HG03025 (cell line): Measurements from ENCODE around the gene ZMYND19.
"Not testable (repeated sequence)": the region's sequence is repeated elsewhere in the genome, so short reads cannot be mapped to it uniquely, and the experiment has no call there.

Experiments
- ATAC-seq: cut with Tn5 transposase; IDR thresholded peaks from one replicate; pipeline ENCODE4 v1.9.1; 2021; ENCODE audit warnings: mild to moderate bottlenecking, moderate library complexity; ENCODE audit not compliant: unreplicated experiment, low FRiP score

Gene ZMYND19

DNA sequence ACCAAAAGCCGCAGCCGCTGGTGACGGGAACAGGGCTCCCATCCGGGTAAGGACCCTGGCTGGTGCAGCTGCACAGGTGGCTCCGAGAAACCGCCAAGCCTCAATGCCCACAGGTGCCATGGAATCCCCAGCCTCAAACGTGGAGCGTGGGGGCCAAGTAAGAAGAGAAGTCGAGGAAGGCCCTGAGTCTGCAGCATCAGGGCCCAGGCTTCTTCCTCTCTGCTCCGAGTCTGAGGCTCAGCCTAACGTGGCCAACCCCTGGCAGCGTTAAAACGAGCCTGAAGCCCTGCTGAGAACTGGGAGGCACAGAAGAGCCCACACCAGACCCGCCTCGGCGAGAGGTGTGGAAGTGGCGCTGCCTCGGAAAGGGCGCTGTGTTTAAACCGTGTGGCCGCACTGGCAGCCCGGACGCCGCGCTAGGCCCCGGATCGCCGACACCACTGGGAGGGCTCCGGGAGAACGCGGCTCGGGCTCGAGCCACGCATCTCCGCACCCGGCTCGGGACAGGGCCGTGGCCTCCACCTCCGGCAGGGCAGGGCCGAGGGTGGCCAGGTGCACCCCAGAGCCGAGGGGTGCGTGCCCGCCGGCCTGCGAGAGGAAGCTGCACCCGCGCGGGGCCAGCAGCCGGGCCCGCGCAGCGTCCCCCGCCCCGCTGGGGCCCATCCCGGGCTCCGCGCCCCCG is 730 bp downstream of the ZMYND19 start:
- ATAC-seq = peak; percentile 18

DNA sequence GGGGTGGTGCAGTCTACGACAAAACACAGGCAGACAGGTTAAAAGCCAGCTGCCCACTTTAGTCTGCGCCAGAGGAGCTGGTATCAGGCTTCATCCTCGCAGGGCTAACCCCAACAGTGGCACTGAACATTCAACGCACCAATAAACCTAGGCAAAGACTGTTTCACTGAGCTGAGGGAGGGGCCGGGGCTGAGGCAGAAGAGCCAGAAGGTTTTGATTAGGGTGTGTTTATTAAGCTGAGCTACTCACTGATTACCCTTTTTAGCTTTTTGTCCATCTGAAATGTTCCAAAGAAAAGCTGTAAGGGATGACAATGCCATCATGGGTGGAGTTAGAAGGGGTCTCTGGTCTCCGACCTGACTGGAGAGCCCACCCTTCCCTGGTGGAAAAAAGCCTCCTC is 1.4 kb downstream of the ZMYND19 start:
- no peak for ATAC-seq

DNA sequence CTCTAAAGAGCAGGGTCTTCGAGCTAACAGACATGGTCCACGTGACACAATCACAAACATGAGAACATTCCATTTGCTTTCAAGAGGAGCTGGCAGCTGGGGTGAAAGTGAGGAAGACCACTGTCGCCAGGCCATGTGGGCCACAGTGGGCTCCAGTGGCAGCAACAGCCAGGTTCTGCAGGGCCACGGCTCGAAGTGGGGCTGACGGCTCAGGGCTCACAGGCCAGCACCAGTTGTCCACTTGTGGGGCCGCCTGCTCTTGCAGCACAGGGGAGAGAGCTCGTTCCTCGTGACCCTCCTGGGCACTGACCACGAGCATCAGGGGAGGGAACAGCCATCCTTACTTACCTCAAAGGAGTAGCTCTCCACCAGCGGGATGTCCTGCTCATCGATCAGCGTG is 2.0 kb downstream of the ZMYND19 start:
- ATAC-seq = no peak

DNA sequence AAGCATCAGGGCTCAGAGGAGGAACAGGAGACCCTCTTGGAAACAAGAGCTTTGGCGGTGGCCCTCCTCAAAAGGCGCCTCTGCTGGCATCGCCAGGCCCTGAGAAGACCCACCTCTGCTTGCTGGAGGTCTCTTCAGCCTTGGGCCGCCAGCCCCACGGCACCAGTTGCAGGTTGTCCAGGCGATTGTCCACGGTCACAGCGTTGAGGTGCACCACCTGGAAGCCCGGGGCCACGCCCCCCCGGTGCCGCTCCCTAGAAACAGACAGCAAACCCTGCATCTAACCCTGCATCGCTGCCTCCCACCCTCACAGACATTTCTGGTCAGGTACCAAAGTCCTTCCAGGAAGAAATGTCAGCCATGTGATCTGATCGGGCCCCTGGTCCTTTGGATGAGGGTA is 3.5 kb downstream of the ZMYND19 start:
- ATAC-seq = no peak

DNA sequence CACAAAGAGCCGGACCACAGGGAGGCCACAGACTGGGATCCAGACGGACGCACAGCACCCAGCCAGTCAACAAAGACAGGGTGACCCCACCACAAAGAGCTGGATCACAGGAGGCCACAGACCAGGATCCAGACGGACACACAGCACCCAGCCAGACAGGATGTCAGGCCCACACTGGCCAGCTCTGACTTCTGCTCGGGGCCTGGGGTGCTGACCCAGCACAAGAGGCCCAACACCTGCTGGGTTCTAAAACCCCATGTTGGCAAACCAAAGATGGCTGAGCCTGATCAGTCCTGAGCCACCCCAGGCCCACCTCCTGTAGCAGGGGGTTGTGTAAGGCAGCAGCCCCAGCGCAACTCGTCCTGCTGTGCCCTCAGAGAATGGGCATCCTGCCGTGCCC is 6.4 kb downstream of the ZMYND19 start:
- ATAC-seq = no peak

DNA sequence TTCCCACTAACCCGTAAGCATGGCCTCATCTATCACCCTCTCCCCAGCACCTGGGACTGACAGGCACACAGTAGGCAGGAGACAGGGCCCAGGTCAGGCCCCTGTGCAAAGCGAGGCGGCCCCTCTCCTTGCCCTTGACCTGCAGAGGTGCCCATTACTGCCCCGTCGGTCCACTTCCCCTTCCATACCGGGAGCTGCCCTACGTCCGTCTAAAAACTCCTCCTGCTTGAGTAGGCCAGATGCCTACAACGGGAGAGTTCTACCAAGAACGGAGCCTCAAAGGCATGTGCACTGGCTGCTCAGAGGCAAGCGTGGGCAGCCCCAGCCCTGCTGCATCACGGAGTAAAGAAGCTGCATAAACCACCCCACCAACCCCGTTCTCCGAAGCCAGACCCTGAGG is 7.0 kb downstream of the ZMYND19 start:
- no peak for ATAC-seq

DNA sequence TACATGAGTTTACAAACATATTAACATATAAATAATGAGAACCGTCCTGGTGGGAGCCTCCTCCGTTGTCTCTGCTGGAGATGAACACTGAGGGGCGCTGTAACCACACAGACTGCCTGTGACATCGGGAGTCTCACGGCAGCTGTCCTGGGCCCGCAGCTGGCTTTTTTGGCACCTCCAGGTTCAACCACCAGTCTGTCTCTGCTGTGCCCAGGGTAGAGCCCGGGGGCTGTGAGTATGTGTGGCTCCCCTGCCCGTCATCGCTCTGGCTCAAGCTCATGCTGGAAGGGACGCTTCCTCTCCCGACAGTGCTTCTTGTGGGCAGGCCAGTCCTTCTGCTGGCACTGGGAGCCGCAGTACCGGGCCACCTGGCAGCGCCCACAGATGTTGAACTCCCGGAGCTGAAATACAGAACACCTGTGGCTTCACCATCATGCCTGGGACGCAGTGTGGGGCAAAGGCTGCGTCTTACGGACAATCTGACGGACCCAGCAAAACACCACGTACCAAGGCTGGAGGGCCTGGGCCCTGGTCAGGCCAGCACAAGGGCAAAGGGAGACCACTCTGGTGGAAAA is 7.9 kb downstream of the ZMYND19 start:
- no peak for ATAC-seq

DNA sequence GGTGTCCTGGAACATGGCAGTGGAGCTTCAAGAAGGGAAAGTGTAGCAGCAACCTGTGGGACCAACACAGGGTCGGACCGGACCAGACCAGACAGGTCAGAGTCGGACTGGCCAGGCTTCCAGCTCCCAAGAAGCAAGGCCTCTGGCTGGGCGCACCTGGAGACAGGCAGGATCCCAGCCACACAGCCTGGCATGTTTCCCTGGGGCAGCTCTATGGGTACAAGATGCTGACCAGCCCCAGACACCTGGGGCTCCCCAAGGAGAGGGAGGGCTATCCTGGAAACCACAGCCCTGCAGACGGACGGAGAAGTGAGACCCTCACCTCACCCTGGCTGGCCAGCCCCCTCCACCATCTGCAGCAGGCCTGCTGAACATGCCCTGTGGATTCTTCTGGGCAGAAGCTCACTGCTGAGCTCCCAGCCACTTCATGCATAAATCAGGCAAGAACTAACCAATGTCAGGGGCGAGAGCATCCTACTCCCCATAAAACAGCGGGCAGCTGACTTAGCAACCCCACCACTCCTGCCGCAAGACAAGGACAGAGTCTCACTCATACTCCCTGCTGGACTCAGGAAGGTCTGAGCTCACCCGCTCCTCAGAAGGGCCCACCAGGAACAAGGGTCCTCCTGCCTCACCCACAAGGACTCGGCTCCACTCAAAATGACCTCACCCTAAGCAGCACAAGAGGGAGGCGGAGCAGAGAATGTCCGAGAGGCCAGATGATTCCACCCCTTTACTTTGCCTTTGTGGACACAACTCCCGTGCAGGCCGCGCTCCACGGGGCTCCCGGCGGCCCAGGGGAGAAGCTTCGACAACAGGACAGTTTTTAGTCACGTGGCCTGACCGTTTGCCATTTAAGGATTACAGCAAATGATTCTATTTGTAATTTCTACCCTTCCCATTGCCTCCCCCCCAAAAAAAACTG is 8.7 kb downstream of the ZMYND19 start:
- ATAC-seq = no peak

DNA sequence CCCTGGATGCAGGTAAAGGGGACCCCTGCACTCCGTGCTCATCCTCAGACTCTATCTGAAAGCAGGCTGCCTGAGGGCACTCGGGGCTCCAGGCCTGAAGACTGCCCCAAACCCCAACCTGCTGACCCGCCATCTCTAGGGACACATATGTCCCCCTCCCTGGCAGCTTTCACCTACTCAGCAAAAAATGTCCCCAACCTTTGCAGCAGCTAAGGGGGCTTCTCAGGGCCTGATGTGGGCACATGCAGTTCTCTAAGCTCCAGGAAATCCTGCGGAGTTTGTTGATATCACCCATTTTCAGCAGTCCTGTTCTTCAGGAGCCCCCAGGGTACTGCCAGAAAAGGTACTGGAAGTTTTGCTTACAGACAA is 9.4 kb downstream of the ZMYND19 start:
- no peak for ATAC-seq

DNA sequence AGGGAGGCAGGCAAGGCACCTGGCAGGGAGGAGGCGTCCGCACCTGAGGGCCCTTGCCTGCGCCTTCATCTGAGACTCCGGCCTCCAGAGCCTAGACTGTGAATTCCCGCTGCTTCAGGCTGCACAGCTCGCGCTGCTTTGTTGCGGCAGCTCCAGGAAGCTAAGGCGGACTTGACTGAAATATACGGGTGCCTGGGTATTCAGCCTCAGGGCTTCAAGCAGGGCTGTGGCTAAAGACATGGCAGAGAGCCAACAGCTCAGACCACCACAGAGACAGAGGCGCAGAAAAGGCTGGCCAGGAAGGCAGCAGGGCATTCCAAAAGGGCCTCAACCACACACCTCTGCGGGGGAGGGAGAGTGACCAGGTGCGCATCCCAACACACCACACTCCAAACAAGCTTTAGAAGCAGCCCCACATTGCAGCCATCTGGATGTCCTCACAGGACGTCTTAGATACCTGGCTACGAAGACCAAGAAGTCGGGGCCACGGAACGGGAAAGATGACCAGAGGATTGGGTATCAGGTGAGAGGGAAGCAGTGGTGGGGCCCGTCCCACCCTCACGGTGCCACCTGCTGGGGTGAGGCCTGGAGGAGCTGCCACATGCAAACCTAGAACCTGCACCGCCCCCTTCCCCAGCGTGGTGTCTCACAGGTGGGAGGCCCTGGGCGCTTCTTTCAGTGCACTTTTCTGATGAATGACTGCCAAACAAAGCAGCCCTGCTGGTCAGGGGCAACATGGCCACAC is 9.9 kb downstream of the ZMYND19 start:
- no peak for ATAC-seq

DNA sequence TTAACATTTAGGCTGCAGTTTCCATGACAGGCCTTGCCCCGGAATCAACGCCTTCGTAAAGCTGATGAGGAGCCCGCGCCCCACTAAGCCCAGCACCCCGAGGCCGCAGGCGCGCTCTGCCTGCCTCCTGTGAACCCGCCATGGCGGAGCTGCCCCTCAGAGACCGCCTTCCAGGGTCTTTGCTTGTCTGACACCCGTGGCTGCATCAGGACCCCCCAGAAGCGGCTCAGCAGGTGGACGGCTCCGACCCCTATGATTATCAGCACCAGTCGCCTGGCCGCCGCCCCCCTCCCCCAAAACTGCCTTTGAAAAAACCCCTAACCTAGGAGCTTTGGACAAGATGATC is 11.1 kb downstream of the ZMYND19 start:
- ATAC-seq = no peak

DNA sequence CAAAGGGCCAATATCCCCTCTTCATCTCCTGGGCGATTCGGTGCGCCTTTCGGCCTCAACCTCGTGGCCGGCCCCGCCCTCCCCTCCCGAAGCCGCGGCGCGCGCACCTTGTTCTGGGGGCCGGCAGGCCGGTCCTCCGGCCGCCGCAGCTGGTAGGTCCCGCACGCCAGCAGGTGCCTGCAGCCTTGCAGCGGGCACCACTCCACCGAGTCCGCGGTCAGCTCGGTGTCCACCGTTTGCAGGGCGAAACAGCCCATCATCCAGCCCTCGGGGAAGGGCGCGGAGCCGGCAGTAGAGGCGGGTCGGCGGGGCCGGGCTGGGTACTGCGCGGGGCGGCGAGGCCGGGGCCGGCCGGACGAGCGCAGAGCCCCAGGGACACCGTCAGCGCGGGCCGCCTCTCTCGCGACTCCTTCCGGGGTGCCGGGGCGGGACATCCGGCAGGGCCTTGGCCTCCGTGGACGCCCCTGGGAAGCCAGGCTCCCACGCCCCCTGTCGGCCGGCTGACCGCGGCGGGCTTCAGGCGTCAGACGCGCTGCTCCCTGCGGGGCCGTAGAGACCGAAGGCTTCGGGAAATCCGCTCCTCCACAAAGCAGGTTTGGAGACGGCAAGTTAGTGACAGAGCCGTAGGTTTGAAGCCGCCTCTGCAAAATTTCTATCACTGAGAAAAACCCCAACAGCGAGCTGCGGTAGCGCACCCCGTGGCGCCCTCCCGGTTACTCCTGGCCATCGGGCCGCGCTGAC is 11.6 kb downstream of the ZMYND19 start, which contains the start of gene DPH7:
DPH7 (minus strand) TSS at position 408 of the 741 bp plus-strand sequence; CDS start at position 260, 148 bp downstream.
- ATAC-seq = peak; percentile 62

DNA sequence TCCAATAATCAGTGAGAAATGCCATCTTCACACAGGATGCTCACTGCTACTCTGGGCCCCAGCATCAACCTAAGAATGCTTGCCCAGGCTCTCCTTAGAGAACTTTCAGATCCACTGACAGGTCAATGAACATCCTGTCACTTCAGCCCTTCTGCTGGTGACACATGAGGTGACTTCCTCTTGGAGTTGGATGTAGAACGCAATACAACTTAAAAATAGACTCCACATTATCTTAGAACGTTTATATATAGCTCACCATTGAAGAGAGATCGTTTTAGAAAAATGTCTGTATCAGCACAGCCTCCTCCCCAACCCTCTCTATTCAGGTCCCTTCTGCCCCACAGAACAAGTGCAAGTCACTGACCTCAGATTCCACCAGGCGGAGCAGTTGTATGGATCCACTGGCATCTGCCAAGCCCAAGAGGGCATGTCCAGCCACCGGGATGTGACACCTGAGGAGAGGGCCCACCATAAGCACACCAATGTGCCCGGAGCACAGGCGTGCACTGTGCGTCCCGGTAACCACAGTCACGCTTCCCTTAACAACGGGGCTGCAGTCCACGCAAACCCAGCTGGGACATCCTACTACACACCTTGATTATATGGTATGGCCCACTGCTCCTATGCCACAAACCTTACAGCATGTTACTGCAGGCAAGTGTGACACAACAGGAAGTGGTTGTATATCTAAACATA is 14.4 kb downstream of the ZMYND19 start:
- no peak for ATAC-seq

DNA sequence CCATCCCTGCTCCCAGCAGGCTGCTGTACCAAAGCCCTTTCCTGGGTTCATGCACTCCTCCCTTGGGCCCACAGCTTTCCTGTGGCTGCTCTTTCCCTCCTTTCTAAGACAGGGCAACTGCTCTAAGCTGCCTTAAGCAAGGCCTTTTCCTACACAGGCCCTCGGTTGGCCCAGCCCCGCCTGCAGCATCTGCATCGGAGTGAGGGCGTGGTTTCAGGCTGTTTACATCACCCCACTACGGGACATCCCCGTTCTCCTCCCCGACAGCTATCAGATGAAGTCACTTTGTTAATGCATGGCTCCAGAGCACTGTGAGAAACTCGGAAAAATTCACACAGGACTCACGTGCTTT is 15.0 kb downstream of the ZMYND19 start:
- no peak for ATAC-seq

DNA sequence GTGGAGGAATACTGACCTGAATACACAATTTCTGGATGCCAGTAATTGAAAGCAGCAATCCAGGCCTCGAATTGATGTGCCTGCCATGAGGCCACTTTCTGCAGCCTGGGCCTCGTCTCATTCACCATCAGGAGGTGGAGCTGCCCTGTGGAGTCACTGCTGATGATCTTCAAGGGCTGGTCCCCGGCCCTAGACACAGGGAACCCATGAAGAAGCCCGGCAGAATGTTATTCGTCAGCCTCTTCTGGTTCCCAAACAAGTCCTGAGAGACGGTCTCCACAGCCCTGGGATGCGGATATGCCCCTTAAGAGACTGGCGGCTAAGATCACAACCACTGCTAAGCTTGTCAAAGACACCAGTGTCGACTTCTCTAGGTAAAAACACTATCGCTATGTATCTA is 16.1 kb downstream of the ZMYND19 start:
- no peak for ATAC-seq

DNA sequence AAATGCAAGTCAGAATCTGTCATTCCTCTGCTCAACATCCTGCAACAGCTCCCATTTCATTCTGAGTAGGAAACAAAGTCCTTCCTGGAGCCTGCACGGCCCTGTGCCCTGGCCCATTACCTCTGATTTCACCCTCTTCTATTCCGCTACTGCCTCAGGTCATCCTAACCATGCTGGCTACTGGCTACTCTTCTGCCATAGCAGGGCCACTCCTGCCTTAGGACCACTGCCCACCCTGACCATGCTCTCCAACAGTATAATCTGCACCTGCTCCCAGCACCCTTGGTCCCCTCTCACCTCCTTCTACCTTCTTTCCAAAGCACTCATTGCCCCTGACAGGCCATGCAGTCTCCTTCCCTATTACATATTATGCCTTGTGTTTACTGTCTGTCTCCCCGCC is 19.7 kb downstream of the ZMYND19 start:
- no peak for ATAC-seq

DNA sequence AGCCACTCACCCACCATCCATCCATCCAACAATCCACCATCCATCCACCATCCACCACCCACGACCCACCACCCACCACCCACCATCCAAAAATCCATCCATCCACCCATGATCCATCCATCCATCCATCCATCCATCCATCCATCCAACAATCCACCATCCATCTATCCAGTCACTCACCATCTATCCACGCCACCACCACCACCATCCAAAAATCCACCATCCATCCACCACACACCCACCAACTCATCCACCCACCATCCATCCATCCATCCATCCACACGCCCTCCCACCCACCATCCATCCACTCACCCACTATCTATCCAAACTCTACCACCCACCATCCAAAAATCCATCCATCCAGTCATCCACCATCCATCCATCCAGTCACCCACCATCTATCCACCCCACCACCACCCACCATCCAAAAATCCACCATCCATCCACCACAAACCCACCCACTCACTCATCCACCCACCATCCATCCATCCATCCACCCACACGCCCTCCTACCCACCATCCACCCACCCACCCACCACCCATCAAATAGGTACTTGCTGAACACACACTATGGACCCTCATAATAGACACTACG is 20.6 kb downstream of the ZMYND19 start:
- ATAC-seq = no peak

DNA sequence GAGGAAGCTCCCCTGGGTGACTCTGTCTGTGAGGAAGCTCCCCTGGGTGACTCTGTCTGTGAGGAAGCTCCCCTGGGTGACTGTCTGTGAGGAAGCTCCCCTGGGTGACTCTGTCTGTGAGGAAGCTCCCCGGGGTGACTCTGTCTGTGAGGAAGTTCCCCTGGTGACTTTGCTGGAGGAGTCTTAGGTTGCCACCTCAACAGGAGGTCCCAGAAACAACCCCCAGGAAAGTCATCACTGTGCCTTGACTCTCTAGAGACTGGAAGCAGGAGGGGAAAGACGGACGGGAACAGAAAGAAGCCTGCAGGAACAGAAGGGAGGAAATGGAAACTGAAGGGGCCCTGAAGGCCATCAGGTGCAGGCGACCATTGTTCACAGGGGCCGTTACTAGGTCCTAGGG is 21.9 kb downstream of the ZMYND19 start:
- not testable (repeated sequence) for ATAC-seq

DNA sequence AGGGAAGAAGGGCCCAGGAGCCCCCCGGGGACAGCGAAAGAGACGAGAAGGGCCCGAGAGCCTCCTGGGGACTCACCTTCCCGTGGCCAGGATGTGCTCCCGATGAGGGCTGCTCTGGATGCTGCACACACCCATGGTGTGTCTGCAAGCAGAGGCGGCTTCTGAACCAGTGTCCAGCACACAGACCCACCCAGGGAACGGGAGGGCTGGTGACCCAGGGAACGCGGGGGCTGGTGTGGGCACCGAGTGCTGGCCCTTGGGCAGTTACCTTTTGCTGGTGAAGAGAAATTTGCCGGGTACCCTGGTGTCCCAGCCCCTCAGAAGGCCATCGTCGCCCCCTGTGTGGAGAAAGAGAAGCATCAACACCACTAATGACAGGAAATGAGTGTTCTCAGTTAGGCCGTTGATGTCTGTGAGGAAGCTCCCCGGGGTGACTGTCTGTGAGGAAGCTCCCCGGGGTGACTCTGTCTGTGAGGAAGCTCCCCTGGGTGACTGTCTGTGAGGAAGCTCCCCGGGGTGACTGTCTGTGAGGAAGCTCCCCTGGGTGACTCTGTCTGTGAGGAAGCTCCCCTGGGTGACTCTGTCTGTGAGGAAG is 25.4 kb downstream of the ZMYND19 start:
- no peak for ATAC-seq
